ENCODE results near the gene PLVAP.

The PLVAP gene

GRCh38 chr19:17402982-17403855 is 26.1 kb upstream of the PLVAP start:
- Histone ChIP-seq H3K4me1 (ENCODE audit: control insufficient read depth in 1 of 2, insufficient read depth in 2 of 2, low read length in 2 of 2) (peaks cover 23 to 28% of the 10 kb centered on the region in 2 donors), H3K9ac (ENCODE audit: low read depth in 1 of 2, low read length in 2 of 2) (peak overlapping the region in 1 of 2 donors; percentile 68), H3K36me3 (ENCODE audit: control insufficient read depth in 1 of 2, insufficient read depth in 2 of 2, low read length in 2 of 2) (peaks cover 0 to 3% of the 10 kb centered on the region in 2 donors), H3K9me3 (ENCODE audit: control insufficient read depth in 1 of 2, low read length in 2 of 2) (no peaks in the 10 kb centered on the region), H3K27ac (ENCODE audit: low read depth, low read length) (no peak overlapping the region), H3K27me3 (ENCODE audit: control insufficient read depth in 1 of 2, insufficient read depth in 2 of 2, low read length in 2 of 2) (no peaks in the 10 kb centered on the region), H3K4me3 (ENCODE audit: low read depth in 1 of 2, low read length in 2 of 2) (no peak overlapping the region)

GRCh38 chr19:17401628-17402027 is 24.5 kb upstream of the PLVAP start:
- Histone ChIP-seq H3K27me3 (ENCODE audit: control insufficient read depth in 1 of 2, insufficient read depth in 2 of 2, low read length in 2 of 2) (no peaks in the 10 kb centered on the region), H3K27ac (ENCODE audit: low read depth, low read length) (no peak overlapping the region), H3K9me3 (ENCODE audit: control insufficient read depth in 1 of 2, low read length in 2 of 2) (no peaks in the 10 kb centered on the region), H3K4me1 (ENCODE audit: control insufficient read depth in 1 of 2, insufficient read depth in 2 of 2, low read length in 2 of 2) (peaks cover 17 to 18% of the 10 kb centered on the region in 2 donors), H3K9ac (ENCODE audit: low read depth in 1 of 2, low read length in 2 of 2) (no peak overlapping the region), H3K36me3 (ENCODE audit: control insufficient read depth in 1 of 2, insufficient read depth in 2 of 2, low read length in 2 of 2) (peaks cover 0 to 3% of the 10 kb centered on the region in 2 donors), H3K4me3 (ENCODE audit: low read depth in 1 of 2, low read length in 2 of 2) (no peak overlapping the region)

GRCh38 chr19:17398902-17399527 is 21.9 kb upstream of the PLVAP start:
- peaks cover 0 to 3% of the 10 kb centered on the region in 2 donors for H3K36me3 ChIP-seq (ENCODE audit: control insufficient read depth in 1 of 2, insufficient read depth in 2 of 2, low read length in 2 of 2)
- H3K27me3 ChIP-seq (ENCODE audit: control insufficient read depth in 1 of 2, insufficient read depth in 2 of 2, low read length in 2 of 2), result peaks cover 0 to 4% of the 10 kb centered on the region in 2 donors
- H3K9ac ChIP-seq (ENCODE audit: low read depth in 1 of 2, low read length in 2 of 2), result no peak overlapping the region
- H3K4me1 ChIP-seq (ENCODE audit: control insufficient read depth in 1 of 2, insufficient read depth in 2 of 2, low read length in 2 of 2), result peaks cover 0 to 4% of the 10 kb centered on the region in 2 donors
- H3K27ac ChIP-seq (ENCODE audit: low read depth, low read length), result no peak overlapping the region
- no peak overlapping the region for H3K4me3 ChIP-seq (ENCODE audit: low read depth in 1 of 2, low read length in 2 of 2)
- H3K9me3 ChIP-seq (ENCODE audit: control insufficient read depth in 1 of 2, low read length in 2 of 2), result no peaks in the 10 kb centered on the region

DNA sequence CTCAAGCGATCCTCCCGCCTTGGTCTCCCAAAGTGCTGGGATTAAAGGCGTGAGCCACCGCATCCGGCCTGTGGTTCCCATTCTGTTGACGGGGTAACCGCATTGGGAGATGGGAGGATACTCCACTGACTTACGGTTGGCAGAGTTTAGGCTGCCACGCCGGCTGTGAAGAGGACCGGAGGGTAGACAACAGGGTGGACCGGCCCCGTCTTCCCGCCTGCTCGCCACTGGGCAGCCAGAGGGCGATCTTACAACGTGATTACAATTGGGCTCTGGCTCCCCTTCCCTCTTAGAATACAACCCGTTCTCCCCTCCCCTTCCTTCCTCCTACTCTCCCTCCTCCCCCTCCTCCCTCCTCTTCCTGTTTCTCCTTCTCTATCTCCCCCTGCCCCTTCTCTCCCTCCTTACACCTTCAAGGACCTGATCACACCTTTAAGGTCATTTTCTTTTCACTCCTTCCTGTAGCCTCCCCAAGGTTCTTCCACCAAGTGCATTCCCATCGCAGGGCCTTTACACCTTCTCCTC is 17.8 kb upstream of the PLVAP start:
- H3K27me3 ChIP-seq (ENCODE audit: control insufficient read depth in 1 of 2, insufficient read depth in 2 of 2, low read length in 2 of 2), result peaks cover 0 to 15% of the 10 kb centered on the region in 2 donors
- peaks cover 7 to 20% of the 10 kb centered on the region in 2 donors for H3K4me1 ChIP-seq (ENCODE audit: control insufficient read depth in 1 of 2, insufficient read depth in 2 of 2, low read length in 2 of 2)

DNA sequence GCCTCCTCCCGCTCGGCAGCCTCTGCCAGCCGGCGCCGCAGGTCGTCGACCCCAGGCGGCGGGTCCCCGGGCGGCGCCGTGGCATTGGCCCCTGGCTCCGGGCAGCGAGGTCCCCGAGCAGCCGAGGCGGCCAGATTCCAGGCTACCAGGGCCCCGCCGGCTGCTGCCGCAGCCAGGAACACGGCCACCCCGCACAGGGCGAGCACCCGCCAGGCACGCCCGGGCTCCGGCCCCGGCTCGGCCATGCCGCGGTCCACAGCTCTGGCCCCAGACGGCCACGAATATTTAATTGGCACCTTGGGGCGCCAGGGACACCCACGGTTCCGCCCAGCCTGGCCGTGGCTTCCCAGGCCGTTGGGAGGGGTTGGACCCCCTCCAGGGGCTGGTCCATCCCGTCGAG is 16.8 kb upstream of the PLVAP start, which contains the start of gene CCDC194:
Gene CCDC194, minus strand, starts transcription at position 283 of the 400 bp plus-strand sequence. Its CDS starts 38 bp downstream, at position 245.
- Histone ChIP-seq H3K9ac (ENCODE audit: low read depth in 1 of 2, low read length in 2 of 2) (no peak within 1 kb of the TSS), H3K27me3 (ENCODE audit: control insufficient read depth in 1 of 2, insufficient read depth in 2 of 2, low read length in 2 of 2) (peaks cover 0 to 15% of the 10 kb centered on the region in 2 donors), H3K9me3 (ENCODE audit: control insufficient read depth in 1 of 2, low read length in 2 of 2) (no peaks in the 10 kb centered on the region), H3K4me3 (ENCODE audit: low read depth in 1 of 2, low read length in 2 of 2) (no peak within 1 kb of the TSS), H3K36me3 (ENCODE audit: control insufficient read depth in 1 of 2, insufficient read depth in 2 of 2, low read length in 2 of 2) (no peaks in the 10 kb centered on the region), H3K27ac (ENCODE audit: low read depth, low read length) (no peak within 1 kb of the TSS), H3K4me1 (ENCODE audit: control insufficient read depth in 1 of 2, insufficient read depth in 2 of 2, low read length in 2 of 2) (peaks cover 7 to 20% of the 10 kb centered on the region in 2 donors)

More for the DNA sequence above, 17.8 kb upstream of the PLVAP start:
- Histone ChIP-seq H3K9ac (ENCODE audit: low read depth in 1 of 2, low read length in 2 of 2) (no peak overlapping the region), H3K27ac (ENCODE audit: low read depth, low read length) (no peak overlapping the region), H3K4me3 (ENCODE audit: low read depth in 1 of 2, low read length in 2 of 2) (no peak overlapping the region), H3K36me3 (ENCODE audit: control insufficient read depth in 1 of 2, insufficient read depth in 2 of 2, low read length in 2 of 2) (no peaks in the 10 kb centered on the region), H3K9me3 (ENCODE audit: control insufficient read depth in 1 of 2, low read length in 2 of 2) (no peaks in the 10 kb centered on the region)

GRCh38 chr19:17393002-17393401 is 15.9 kb upstream of the PLVAP start:
- Histone ChIP-seq H3K27ac (ENCODE audit: low read depth, low read length) (no peak overlapping the region), H3K27me3 (ENCODE audit: control insufficient read depth in 1 of 2, insufficient read depth in 2 of 2, low read length in 2 of 2) (peaks cover 0 to 15% of the 10 kb centered on the region in 2 donors), H3K9ac (ENCODE audit: low read depth in 1 of 2, low read length in 2 of 2) (no peak overlapping the region), H3K36me3 (ENCODE audit: control insufficient read depth in 1 of 2, insufficient read depth in 2 of 2, low read length in 2 of 2) (no peaks in the 10 kb centered on the region), H3K4me1 (ENCODE audit: control insufficient read depth in 1 of 2, insufficient read depth in 2 of 2, low read length in 2 of 2) (peaks cover 7 to 20% of the 10 kb centered on the region in 2 donors), H3K4me3 (ENCODE audit: low read depth in 1 of 2, low read length in 2 of 2) (no peak overlapping the region), H3K9me3 (ENCODE audit: control insufficient read depth in 1 of 2, low read length in 2 of 2) (no peaks in the 10 kb centered on the region)

DNA sequence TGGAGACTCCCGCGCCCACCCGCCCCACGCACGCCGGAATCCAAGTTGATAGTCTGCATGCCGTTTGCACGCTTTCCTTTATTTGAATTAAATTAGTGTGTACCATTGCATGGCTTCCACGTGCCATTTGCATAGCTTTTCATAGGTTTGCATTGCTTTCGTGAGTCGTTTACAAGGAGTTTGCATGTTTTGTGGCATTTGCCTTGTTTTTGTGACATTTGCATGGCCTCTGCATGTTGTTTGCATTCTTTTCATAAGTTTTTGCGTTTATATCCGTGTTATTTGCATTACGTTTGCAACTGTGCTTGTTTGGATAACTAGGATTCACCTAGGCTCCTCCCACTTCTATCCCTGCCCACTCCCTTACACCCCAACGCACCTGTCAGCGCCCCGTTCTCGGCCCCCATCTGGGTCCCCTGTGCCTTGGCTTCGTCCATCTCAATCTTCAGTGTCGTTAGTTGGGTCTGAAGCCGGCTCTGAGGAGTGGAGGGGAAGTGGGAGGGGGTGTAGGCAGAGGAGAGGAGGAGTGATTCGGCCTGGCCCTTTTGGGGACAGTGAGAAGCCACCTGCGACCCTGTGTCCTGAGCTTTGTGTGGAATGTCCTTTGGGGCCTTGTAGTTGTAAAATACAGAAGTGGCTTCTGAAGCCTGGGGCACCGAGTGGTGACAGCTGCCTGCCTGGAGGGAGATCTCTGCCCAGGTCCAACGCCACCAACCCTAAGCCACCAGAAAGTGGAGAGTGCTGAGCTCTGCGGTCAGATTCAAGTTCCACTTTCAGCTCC is 14.4 kb upstream of the PLVAP start:
- peaks cover 7 to 20% of the 10 kb centered on the region in 2 donors for H3K4me1 ChIP-seq (ENCODE audit: control insufficient read depth in 1 of 2, insufficient read depth in 2 of 2, low read length in 2 of 2)
- H3K27me3 ChIP-seq (ENCODE audit: control insufficient read depth in 1 of 2, insufficient read depth in 2 of 2, low read length in 2 of 2), result peaks cover 0 to 15% of the 10 kb centered on the region in 2 donors
- H3K27ac ChIP-seq (ENCODE audit: low read depth, low read length), result no peak overlapping the region
- no peaks in the 10 kb centered on the region for H3K9me3 ChIP-seq (ENCODE audit: control insufficient read depth in 1 of 2, low read length in 2 of 2)
- H3K36me3 ChIP-seq (ENCODE audit: control insufficient read depth in 1 of 2, insufficient read depth in 2 of 2, low read length in 2 of 2), result no peaks in the 10 kb centered on the region
- H3K9ac ChIP-seq (ENCODE audit: low read depth in 1 of 2, low read length in 2 of 2), result peak overlapping the region in 1 of 2 donors; percentile 51
- H3K4me3 ChIP-seq (ENCODE audit: low read depth in 1 of 2, low read length in 2 of 2), result peak overlapping the region; percentile 63 to 78

DNA sequence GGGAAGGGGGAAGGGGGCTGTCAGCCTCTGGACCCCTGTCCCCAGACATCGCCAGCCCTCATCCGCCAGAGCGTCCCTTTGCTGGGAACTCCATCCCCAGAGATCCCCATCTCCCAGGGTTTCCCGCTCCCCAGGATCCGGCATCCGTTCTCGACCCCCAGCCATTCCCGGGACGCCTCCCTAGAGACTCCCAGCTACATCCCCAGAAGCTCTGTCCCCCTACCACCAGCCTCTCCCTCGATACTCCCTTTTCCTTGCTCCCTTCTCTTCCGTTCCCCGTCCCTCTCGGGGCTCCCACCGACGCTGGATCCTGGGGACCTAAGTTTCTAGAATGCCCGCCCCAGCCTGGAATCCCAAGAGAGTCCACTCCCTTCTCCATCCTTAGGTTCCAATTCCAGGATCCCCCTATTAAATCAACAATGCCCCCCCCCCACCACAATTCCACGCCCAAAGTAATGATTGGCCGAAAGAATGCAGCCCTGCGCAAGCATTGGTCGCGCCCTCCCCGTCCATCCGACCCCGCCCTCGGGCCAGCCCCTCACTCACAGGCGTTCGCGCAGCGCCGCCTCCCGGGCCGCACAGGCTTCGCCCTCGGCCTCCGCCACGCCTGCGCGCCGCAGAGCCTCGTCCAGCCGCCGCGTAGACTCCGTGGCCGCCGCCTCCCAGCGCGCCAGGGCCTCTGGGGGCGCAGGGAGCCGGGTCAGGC is 13.7 kb upstream of the PLVAP start:
- Histone ChIP-seq H3K4me1 (ENCODE audit: control insufficient read depth in 1 of 2, insufficient read depth in 2 of 2, low read length in 2 of 2) (peaks cover 7 to 20% of the 10 kb centered on the region in 2 donors), H3K9ac (ENCODE audit: low read depth in 1 of 2, low read length in 2 of 2) (peak overlapping the region; percentile 49 to 54), H3K27me3 (ENCODE audit: control insufficient read depth in 1 of 2, insufficient read depth in 2 of 2, low read length in 2 of 2) (peaks cover 0 to 15% of the 10 kb centered on the region in 2 donors), H3K4me3 (ENCODE audit: low read depth in 1 of 2, low read length in 2 of 2) (peak overlapping the region; percentile 63 to 78), H3K9me3 (ENCODE audit: control insufficient read depth in 1 of 2, low read length in 2 of 2) (no peaks in the 10 kb centered on the region), H3K27ac (ENCODE audit: low read depth, low read length) (no peak overlapping the region), H3K36me3 (ENCODE audit: control insufficient read depth in 1 of 2, insufficient read depth in 2 of 2, low read length in 2 of 2) (no peaks in the 10 kb centered on the region)

GRCh38 chr19:17389957-17390664 is 13.0 kb upstream of the PLVAP start:
- H3K27ac ChIP-seq (ENCODE audit: low read depth, low read length), result no peak overlapping the region
- peaks cover 7 to 19% of the 10 kb centered on the region in 2 donors for H3K4me1 ChIP-seq (ENCODE audit: control insufficient read depth in 1 of 2, insufficient read depth in 2 of 2, low read length in 2 of 2)
- no peaks in the 10 kb centered on the region for H3K36me3 ChIP-seq (ENCODE audit: control insufficient read depth in 1 of 2, insufficient read depth in 2 of 2, low read length in 2 of 2)
- peak overlapping the region; percentile 55 to 78 for H3K4me3 ChIP-seq (ENCODE audit: low read depth in 1 of 2, low read length in 2 of 2)
- peaks cover 0 to 15% of the 10 kb centered on the region in 2 donors for H3K27me3 ChIP-seq (ENCODE audit: control insufficient read depth in 1 of 2, insufficient read depth in 2 of 2, low read length in 2 of 2)
- no peaks in the 10 kb centered on the region for H3K9me3 ChIP-seq (ENCODE audit: control insufficient read depth in 1 of 2, low read length in 2 of 2)
- peak overlapping the region; percentile 49 to 54 for H3K9ac ChIP-seq (ENCODE audit: low read depth in 1 of 2, low read length in 2 of 2)

All from duodenal mucosa (tissue), 2 donors.